PFSK-1 (cell line): Measurements from ENCODE around the gene EPG5.

ENCODE experiments used
- FOXP2 ChIP-seq: optimal IDR thresholded peaks from 2 replicates; pipeline ENCODE3; 2011; ENCODE audit warnings: borderline replicate concordance, control low read depth, inconsistent platforms; ENCODE audit not compliant: insufficient read depth; ENCODE audit errors: extremely low read length, extremely low read depth
- POLR2AphosphoS5 ChIP-seq: IDR thresholded peaks from 2 replicates; pipeline ENCODE4 v1.6.1; 2012; ENCODE audit warnings: low read depth, mild to moderate bottlenecking, control low read depth, low read length, moderate library complexity
- SIN3A ChIP-seq: IDR thresholded peaks from 2 replicates; pipeline ENCODE4 v1.6.1; 2012; ENCODE audit warnings: mild to moderate bottlenecking, low read length, moderate library complexity, borderline replicate concordance; ENCODE audit not compliant: insufficient read depth
- TAF1 ChIP-seq: IDR thresholded peaks from 2 replicates; pipeline ENCODE4 v1.6.1; 2012; ENCODE audit warnings: low read length, control low read depth, borderline replicate concordance; ENCODE audit not compliant: insufficient read depth
- TF ChIP-seq, protein P1 (sequence below), 2 experiments: IDR thresholded peaks; 2 replicates each; pipeline versions ENCODE4 v1.6.1 to v1.8.0; 2011 to 2012; ENCODE audit warnings: low read depth in 2 of 2, low read length in 2 of 2, control low read depth in 1 of 2, inconsistent platforms in 1 of 2, mild to moderate bottlenecking in 1 of 2, moderate library complexity in 1 of 2; ENCODE audit not compliant: insufficient read depth in 1 of 2

DNA sequence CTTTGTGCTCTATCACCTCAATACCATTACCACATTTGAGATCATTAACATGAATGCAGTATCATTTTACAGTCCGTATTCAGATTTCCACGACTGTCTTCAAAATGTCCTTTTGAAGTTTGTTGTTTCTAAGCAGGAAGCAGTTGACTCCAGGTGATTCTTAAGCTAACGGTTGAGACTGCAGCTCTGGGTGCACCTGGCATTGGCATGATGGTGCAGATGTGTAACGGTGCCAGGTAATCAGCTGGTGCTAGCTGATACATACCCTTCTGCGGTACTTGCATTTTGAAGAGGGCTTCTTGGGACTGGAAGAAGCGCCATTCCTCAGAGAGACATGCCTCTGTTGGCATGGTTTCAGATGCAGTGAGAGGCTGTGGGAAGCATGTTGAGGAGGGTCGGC lies 122.2 kb downstream of the EPG5 start:
- TF ChIP-seq TAF1: no peak
- TF ChIP-seq, protein P1, sequence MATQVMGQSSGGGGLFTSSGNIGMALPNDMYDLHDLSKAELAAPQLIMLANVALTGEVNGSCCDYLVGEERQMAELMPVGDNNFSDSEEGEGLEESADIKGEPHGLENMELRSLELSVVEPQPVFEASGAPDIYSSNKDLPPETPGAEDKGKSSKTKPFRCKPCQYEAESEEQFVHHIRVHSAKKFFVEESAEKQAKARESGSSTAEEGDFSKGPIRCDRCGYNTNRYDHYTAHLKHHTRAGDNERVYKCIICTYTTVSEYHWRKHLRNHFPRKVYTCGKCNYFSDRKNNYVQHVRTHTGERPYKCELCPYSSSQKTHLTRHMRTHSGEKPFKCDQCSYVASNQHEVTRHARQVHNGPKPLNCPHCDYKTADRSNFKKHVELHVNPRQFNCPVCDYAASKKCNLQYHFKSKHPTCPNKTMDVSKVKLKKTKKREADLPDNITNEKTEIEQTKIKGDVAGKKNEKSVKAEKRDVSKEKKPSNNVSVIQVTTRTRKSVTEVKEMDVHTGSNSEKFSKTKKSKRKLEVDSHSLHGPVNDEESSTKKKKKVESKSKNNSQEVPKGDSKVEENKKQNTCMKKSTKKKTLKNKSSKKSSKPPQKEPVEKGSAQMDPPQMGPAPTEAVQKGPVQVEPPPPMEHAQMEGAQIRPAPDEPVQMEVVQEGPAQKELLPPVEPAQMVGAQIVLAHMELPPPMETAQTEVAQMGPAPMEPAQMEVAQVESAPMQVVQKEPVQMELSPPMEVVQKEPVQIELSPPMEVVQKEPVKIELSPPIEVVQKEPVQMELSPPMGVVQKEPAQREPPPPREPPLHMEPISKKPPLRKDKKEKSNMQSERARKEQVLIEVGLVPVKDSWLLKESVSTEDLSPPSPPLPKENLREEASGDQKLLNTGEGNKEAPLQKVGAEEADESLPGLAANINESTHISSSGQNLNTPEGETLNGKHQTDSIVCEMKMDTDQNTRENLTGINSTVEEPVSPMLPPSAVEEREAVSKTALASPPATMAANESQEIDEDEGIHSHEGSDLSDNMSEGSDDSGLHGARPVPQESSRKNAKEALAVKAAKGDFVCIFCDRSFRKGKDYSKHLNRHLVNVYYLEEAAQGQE (IDR thresholded peaks at IDR 0.05; ENCODE audit: insufficient read depth in 1 of 2, low read depth in 2 of 2, low read length in 2 of 2): no peak
- TF ChIP-seq POLR2AphosphoS5: no peak
- TF ChIP-seq SIN3A: no peak
- no peak for TF ChIP-seq FOXP2
